ENCODE results near the gene IL17A.

DNA sequence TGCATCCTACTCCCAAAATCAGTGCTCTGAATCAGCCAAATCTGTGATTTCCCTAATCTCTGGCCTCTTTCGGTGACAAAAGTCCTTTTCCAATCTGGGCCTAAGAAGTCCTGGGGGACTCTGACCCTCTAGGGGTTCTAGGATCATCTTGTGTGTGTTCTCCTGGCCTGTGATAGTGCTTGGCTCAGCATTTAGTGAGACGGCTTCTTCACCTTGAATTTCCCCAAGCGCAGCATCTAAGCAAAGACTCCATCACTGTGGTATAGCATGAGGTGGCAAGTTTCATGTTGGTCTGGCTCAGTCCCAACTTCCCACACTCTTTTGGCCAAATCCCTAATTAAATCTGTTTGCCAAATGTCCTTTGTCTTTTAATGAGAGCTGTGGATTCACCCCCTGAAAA, 12.1 kb upstream of the IL17A start:
- no peak for TF ChIP-seq POLR2AphosphoS5 (IDR thresholded peaks at IDR 0.05)
- TF ChIP-seq, protein P1, sequence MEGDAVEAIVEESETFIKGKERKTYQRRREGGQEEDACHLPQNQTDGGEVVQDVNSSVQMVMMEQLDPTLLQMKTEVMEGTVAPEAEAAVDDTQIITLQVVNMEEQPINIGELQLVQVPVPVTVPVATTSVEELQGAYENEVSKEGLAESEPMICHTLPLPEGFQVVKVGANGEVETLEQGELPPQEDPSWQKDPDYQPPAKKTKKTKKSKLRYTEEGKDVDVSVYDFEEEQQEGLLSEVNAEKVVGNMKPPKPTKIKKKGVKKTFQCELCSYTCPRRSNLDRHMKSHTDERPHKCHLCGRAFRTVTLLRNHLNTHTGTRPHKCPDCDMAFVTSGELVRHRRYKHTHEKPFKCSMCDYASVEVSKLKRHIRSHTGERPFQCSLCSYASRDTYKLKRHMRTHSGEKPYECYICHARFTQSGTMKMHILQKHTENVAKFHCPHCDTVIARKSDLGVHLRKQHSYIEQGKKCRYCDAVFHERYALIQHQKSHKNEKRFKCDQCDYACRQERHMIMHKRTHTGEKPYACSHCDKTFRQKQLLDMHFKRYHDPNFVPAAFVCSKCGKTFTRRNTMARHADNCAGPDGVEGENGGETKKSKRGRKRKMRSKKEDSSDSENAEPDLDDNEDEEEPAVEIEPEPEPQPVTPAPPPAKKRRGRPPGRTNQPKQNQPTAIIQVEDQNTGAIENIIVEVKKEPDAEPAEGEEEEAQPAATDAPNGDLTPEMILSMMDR (IDR thresholded peaks at IDR 0.05): no peak
